H9 (cell line): ENCODE data around the gene GLB1L2. TPM values are rescaled to one million over a fixed set of nuclear protein-coding genes. Genes with fewer than 3 reads are reported as not detected.

Source experiments
- DNase-seq: peaks from one replicate; pipeline ENCODE4 v3.0.0-alpha.2; 2017
- H2AFZ ChIP-seq: one replicate; pipeline ENCODE4 v1.6.1; 2013; ENCODE audit warnings: mild to moderate bottlenecking, low read length, control low read depth, moderate library complexity
- H2AK5ac ChIP-seq: 2 replicates; pipeline ENCODE4 v1.6.1; 2013; ENCODE audit warnings: low read length, control low read depth, mixed read lengths; ENCODE audit not compliant: insufficient read length
- H2BK120ac ChIP-seq: one replicate; pipeline ENCODE4 v1.6.1; 2013; ENCODE audit warnings: low read depth, mild to moderate bottlenecking, low read length, control low read depth, inconsistent platforms; ENCODE audit not compliant: poor library complexity, severe bottlenecking
- H2BK12ac ChIP-seq: 2 replicates; pipeline ENCODE4 v1.6.1; 2013; ENCODE audit warnings: low read length, control low read depth, mixed read lengths, low read depth; ENCODE audit not compliant: insufficient read length
- H2BK15ac ChIP-seq: 2 replicates; pipeline ENCODE4 v1.6.1; 2013; ENCODE audit warnings: low read depth, low read length, control low read depth
- H2BK20ac ChIP-seq: one replicate; pipeline ENCODE4 v1.6.1; 2013; ENCODE audit warnings: low read depth, mild to moderate bottlenecking, low read length, control low read depth, inconsistent platforms; ENCODE audit not compliant: poor library complexity, severe bottlenecking
- H2BK5ac ChIP-seq: 2 replicates; pipeline ENCODE4 v1.6.1; 2013; ENCODE audit warnings: low read length, control low read depth, mixed read lengths; ENCODE audit not compliant: insufficient read length
- H3K14ac ChIP-seq: 2 replicates; pipeline ENCODE4 v1.6.1; 2013; ENCODE audit warnings: low read length, control low read depth; ENCODE audit not compliant: insufficient read depth
- H3K18ac ChIP-seq: 2 replicates; pipeline ENCODE4 v1.6.1; 2013; ENCODE audit warnings: low read depth, mild to moderate bottlenecking, mixed read lengths, low read length, control low read depth; ENCODE audit not compliant: insufficient read length
- H3K23ac ChIP-seq: 2 replicates; pipeline ENCODE4 v1.6.1; 2013; ENCODE audit warnings: low read length, control low read depth, mixed read lengths, low read depth; ENCODE audit not compliant: insufficient read length
- H3K23me2 ChIP-seq: 2 replicates; pipeline ENCODE4 v1.6.1; 2013; ENCODE audit warnings: low read depth, mild to moderate bottlenecking, mixed read lengths, low read length, control low read depth; ENCODE audit not compliant: insufficient read length, poor library complexity, severe bottlenecking
- H3K27ac ChIP-seq: 2 replicates; pipeline ENCODE4 v1.5.1; 2013; ENCODE audit warnings: low read length, control low read depth, mixed read lengths, low read depth; ENCODE audit not compliant: insufficient read length
- H3K27me3 ChIP-seq: 2 replicates; pipeline ENCODE4 v1.6.1; 2013; ENCODE audit warnings: low read length, control low read depth, inconsistent platforms; ENCODE audit not compliant: insufficient read depth
- H3K4ac ChIP-seq: 2 replicates; pipeline ENCODE4 v1.6.1; 2013; ENCODE audit warnings: low read depth, mild to moderate bottlenecking, control low read depth, inconsistent platforms, low read length, moderate library complexity
- H3K4me1 ChIP-seq: 2 replicates; pipeline ENCODE4 v1.6.1; 2013; ENCODE audit warnings: low read length, control low read depth, inconsistent platforms; ENCODE audit not compliant: insufficient read depth
- H3K4me2 ChIP-seq: 2 replicates; pipeline ENCODE4 v1.6.1; 2013; ENCODE audit warnings: low read length, control low read depth, mixed read lengths; ENCODE audit not compliant: insufficient read length, insufficient read depth
- H3K56ac ChIP-seq: 2 replicates; pipeline ENCODE4 v1.6.1; 2013; ENCODE audit warnings: low read depth, mild to moderate bottlenecking, mixed read lengths, low read length, control low read depth; ENCODE audit not compliant: insufficient read length
- H3K79me1 ChIP-seq: 2 replicates; pipeline ENCODE4 v1.6.1; 2013; ENCODE audit warnings: low read depth, mild to moderate bottlenecking, moderate library complexity, low read length, control low read depth, inconsistent platforms; ENCODE audit not compliant: insufficient read depth, poor library complexity, severe bottlenecking
- H3K79me2 ChIP-seq: 2 replicates; pipeline ENCODE4 v1.6.1; 2013; ENCODE audit warnings: low read length, control low read depth, inconsistent platforms; ENCODE audit not compliant: insufficient read depth
- H3K9ac ChIP-seq: 2 replicates; pipeline ENCODE4 v1.6.1; 2013; ENCODE audit warnings: low read length, control low read depth, mixed read lengths; ENCODE audit not compliant: insufficient read length; ENCODE audit errors: extremely low read depth
- H3K9me3 ChIP-seq: one replicate; pipeline ENCODE4 v1.6.1; 2013; ENCODE audit warnings: low read depth, low read length, inconsistent platforms; ENCODE audit not compliant: control insufficient read depth
- H3T11ph ChIP-seq: one replicate; pipeline ENCODE4 v1.6.1; 2013; ENCODE audit warnings: mild to moderate bottlenecking, low read length, control low read depth, inconsistent platforms
- H4K20me1 ChIP-seq: one replicate; pipeline ENCODE4 v1.6.1; 2013; ENCODE audit not compliant: control insufficient read depth, insufficient read length, insufficient read depth
- H4K5ac ChIP-seq: 2 replicates; pipeline ENCODE4 v1.6.1; 2013; ENCODE audit warnings: low read depth, mild to moderate bottlenecking, mixed read lengths, low read length, control low read depth; ENCODE audit not compliant: insufficient read length
- H4K8ac ChIP-seq: replicated peaks from 2 replicates; pipeline ENCODE4 v1.6.1; 2013; ENCODE audit warnings: low read length, control low read depth, mixed read lengths, low read depth; ENCODE audit not compliant: insufficient read length
- H4K91ac ChIP-seq: 2 replicates; pipeline ENCODE4 v1.6.1; 2013; ENCODE audit warnings: low read depth, mild to moderate bottlenecking, moderate library complexity, mixed read lengths, low read length, control low read depth; ENCODE audit not compliant: insufficient read length
- H3K27ac Mint-ChIP-seq, 3 experiments: 2 replicates in 2 of 3; 3 replicates in 1 of 3; pipeline ENCODE4 v1.8.0; 2020 to 2021; ENCODE audit warnings: mixed read lengths in 3 of 3, mild to moderate bottlenecking in 1 of 3, moderate library complexity in 1 of 3
- H3K27me3 Mint-ChIP-seq: 2 replicates; pipeline ENCODE4 v1.8.0; 2021; ENCODE audit warnings: low read depth, mild to moderate bottlenecking, moderate library complexity, mixed read lengths
- H3K36me3 Mint-ChIP-seq, 3 experiments: 2 replicates in 2 of 3; 3 replicates in 1 of 3; pipeline ENCODE4 v1.8.0; 2020 to 2021; ENCODE audit warnings: low read depth in 3 of 3, mixed read lengths in 3 of 3; ENCODE audit not compliant: insufficient read depth in 1 of 3
- H3K4me1 Mint-ChIP-seq, 2 experiments: 2 replicates each; pipeline ENCODE4 v1.8.0; 2020; ENCODE audit warnings: mixed read lengths in 2 of 2
- H3K4me3 Mint-ChIP-seq, 2 experiments: 2 replicates in 1 of 2; 3 replicates in 1 of 2; pipeline ENCODE4 v1.8.0; 2020 to 2021; ENCODE audit warnings: mild to moderate bottlenecking in 2 of 2, mixed read lengths in 2 of 2, moderate library complexity in 1 of 2
- H3K9me3 Mint-ChIP-seq, 2 experiments: 2 replicates in 1 of 2; 3 replicates in 1 of 2; pipeline ENCODE4 v1.8.0; 2020; ENCODE audit warnings: mild to moderate bottlenecking in 2 of 2, mixed read lengths in 2 of 2, moderate library complexity in 1 of 2
- whole genome bisulfite sequencing: extraction: QIAGEN DNeasy Blood & Tissue Kit; methylation state at CpG from one replicate; pipeline ENCODE4 v1.1.7; 2013; ENCODE audit warnings: missing lambda C conversion rate, low lambda C conversion rate, mixed read lengths; ENCODE audit not compliant: insufficient read length; ENCODE audit errors: extremely low coverage; 5-methylcytosine and 5-hydroxymethylcytosine counted together
- total RNA-seq: library from RNA; stranded (reverse); gene quantifications from 2 replicates; pipeline ENCODE4 v1.2.1, GENCODE V29; 2021
- TF ChIP-seq, protein P1 (sequence below): fragments of 200-600 bp; sonication (generic); conservative IDR thresholded peaks from 3 replicates; pipeline ENCODE4 v1.8.0; 2021; ENCODE audit warnings: antibody characterized with exemption, mild to moderate bottlenecking

GLB1L2 gene
- total RNA-seq, 1 experiment from 2014 or later, result 2.4 TPM

DNA sequence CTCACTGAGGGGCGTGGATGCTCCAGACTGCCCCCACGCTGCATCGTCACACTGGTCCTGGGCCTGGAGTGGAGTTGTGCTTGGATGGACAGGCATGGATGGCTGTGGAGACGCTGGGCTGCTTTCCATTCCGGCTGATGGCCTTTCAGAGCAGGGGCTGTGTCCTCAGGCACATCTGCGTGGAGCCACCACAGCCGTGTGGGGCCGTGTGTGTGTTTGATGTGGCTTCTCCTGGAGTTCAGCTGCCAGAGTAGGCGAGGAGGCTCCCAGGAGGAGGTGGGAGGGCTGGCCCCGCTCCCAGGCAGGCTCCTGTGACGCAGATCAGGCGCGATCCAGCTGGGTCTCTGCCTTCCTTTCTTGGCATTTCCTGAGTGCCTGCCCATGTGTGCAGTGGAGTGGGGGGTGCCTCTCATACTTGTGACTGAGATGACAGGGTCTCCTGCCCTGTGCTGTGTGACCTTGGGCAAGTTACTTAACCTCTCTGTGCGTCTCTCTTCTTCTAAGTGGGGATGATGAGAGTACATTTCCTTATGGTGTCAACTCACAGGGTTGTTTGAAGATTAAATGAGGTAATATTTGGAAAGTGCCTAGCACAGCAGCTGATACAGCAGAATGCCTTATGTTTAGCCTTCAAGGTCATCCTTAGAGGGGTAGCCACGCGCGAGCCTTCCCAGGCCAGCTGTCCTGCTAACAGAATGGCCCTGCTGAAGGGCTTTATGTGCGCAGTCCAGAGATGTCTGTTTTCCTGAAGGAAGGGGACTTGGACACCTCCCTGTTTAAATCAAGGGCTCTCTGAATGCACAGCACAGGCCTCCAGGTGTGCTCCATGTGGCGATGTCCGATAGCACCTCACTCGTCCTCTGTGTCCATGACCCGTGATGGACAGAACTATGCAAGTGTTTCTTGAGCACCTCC is 33.5 kb downstream of the GLB1L2 start:
- Histone ChIP-seq H3K23ac (no peak overlapping the region), H3K14ac (no peak overlapping the region), H3K79me2 (no peaks in the 10 kb centered on the region), H4K20me1 (no peaks in the 10 kb centered on the region), H3T11ph (no peak overlapping the region), H3K27ac (no peak overlapping the region), H3K18ac (no peak overlapping the region), H3K9ac (no peak overlapping the region), H3K4me2 (no peak overlapping the region), H3K4ac (no peak overlapping the region), H2BK5ac (no peak overlapping the region), H2BK120ac (no peak overlapping the region), H2BK12ac (no peak overlapping the region), H2BK15ac (no peak overlapping the region), H3K9me3 (no peaks in the 10 kb centered on the region), H2AFZ (no peak overlapping the region), H4K91ac (no peak overlapping the region), H3K23me2 (no peaks in the 10 kb centered on the region), H3K56ac (no peak overlapping the region), H3K4me1 (no peaks in the 10 kb centered on the region), H3K27me3 (no peaks in the 10 kb centered on the region), H2BK20ac (no peak overlapping the region), H3K79me1 (no peaks in the 10 kb centered on the region), H4K5ac (no peak overlapping the region), H4K8ac (no peak overlapping the region), H2AK5ac (no peak overlapping the region)
- no peak overlapping the region for H3K27ac Mint-ChIP-seq
- H3K27me3 Mint-ChIP-seq, result peaks cover 22% of the 10 kb centered on the region
- H3K4me3 Mint-ChIP-seq, result no peak overlapping the region
- TF ChIP-seq, protein P1, sequence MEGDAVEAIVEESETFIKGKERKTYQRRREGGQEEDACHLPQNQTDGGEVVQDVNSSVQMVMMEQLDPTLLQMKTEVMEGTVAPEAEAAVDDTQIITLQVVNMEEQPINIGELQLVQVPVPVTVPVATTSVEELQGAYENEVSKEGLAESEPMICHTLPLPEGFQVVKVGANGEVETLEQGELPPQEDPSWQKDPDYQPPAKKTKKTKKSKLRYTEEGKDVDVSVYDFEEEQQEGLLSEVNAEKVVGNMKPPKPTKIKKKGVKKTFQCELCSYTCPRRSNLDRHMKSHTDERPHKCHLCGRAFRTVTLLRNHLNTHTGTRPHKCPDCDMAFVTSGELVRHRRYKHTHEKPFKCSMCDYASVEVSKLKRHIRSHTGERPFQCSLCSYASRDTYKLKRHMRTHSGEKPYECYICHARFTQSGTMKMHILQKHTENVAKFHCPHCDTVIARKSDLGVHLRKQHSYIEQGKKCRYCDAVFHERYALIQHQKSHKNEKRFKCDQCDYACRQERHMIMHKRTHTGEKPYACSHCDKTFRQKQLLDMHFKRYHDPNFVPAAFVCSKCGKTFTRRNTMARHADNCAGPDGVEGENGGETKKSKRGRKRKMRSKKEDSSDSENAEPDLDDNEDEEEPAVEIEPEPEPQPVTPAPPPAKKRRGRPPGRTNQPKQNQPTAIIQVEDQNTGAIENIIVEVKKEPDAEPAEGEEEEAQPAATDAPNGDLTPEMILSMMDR, result no peak
- no CpG with 5 or more reads among the region's 22 CpGs for WGBS
- H3K9me3 Mint-ChIP-seq, result no peaks in the 10 kb centered on the region
- peaks cover 3% of the 10 kb centered on the region in 2 experiments; a peak in 2 of 4 replicates for H3K4me1 Mint-ChIP-seq
- H3K36me3 Mint-ChIP-seq, result no peaks in the 10 kb centered on the region; a peak in 1 of 7 replicates
- no peak for DNase-seq
